Gastroesophageal sphincter (tissue), 3 donors: ENCODE measurements around the gene ZBTB3.

Experiments
- CTCF ChIP-seq, 4 experiments: fragments of 200-600 bp in 2 of 4; fragments of 450-650 bp in 2 of 4; sonication (generic) in 1 of 4; IDR thresholded peaks; one replicate each; pipeline ENCODE4 v1.5.1; 2017 to 2019; ENCODE audit warnings: antibody characterized with exemption in 4 of 4, mild to moderate bottlenecking in 2 of 4, moderate library complexity in 2 of 4
- EP300 ChIP-seq: sonication (generic); formaldehyde crosslinking; IDR thresholded peaks from one replicate; pipeline ENCODE4 v1.6.1; 2017; ENCODE audit warnings: antibody characterized with exemption, mild to moderate bottlenecking
- POLR2A ChIP-seq, 2 donors: fragments of 450-650 bp; IDR thresholded peaks; one replicate each; pipeline ENCODE4 v1.6.1; 2017; ENCODE audit warnings: antibody characterized with exemption in 2 of 2, mild to moderate bottlenecking in 2 of 2, moderate library complexity in 1 of 2
- POLR2AphosphoS5 ChIP-seq: sonication (generic); formaldehyde crosslinking; IDR thresholded peaks from one replicate; pipeline ENCODE4 v1.6.1; 2017; ENCODE audit warnings: antibody characterized with exemption

GRCh38 chr11:62719302-62719978, 34.5 kb downstream of the ZBTB3 start:
- TF ChIP-seq CTCF (IDR thresholded peaks at IDR 0.05), result no peak
- no peak for TF ChIP-seq POLR2AphosphoS5
- TF ChIP-seq EP300, result no peak
- TF ChIP-seq POLR2A (IDR thresholded peaks at IDR 0.05), result no peak
